ENCODE results near the gene NPPC.
"Not testable (repeated sequence)": the region's sequence is repeated elsewhere in the genome, so short reads cannot be mapped to it uniquely, and the experiment has no call there.

Gene NPPC

DNA sequence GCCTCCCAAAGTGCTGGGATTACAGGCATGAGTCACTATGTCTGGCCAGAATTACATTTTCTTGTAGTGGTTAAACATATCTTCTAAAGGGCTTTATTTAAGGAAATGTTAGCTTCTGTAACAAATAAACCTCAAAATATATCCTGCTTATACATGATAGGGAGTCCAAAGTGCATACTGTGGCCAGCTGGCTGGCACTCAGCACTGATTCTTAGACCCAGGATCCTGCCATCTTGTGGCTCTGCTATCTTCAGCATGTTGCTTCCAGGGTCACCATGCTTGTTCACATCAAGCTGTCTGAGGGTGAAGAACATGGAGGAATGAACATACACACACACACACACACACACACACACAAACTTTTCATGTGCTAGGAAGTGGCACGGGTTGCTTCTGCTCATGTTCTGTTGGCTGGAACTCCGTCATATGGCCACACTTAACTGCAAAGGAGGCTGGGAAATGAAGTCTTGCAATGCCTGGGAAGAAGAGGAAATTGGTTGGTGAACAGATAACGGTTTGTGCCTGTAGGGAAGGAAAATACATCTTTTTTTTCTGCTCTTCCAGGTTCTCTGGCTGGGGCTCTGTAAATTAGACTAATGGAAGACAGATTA lies 40.0 kb downstream of the NPPC start:
- DNase-seq (ENCODE audit: low read depth): no peak

DNA sequence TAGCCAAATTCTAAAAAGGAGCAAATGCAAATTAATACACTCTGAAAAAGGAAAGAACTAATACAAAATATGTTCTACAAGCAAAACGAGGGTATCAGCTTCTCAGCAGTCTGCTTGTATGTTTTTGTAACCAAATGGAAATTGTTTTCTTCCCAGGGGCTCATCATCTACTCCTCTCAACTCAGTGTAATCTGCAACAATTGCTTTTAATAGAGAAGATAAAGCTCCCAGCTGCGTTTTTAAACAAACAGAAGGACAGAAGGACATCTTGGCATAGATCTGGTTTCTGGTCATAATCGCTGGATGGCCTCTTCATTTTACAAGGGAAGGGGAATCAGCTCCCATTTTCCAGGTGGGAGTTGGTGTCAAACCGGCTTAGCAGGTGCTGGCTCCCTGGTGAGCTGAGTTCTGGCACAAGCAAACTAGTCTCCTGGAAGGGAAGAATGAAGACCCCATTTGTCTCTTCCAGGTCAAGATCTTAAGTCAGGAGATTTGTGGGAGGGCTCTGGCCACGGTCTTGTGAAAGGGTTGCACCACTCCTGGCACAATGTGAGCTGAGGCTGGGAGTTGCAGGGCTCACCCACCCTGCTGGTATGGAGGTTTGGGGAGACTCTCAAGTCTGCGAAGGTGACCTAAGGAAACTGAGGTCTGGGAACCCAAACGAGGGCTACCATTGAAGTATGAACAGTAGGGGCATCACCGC lies 41.6 kb downstream of the NPPC start:
- no peak for DNase-seq (ENCODE audit: low read depth)

DNA sequence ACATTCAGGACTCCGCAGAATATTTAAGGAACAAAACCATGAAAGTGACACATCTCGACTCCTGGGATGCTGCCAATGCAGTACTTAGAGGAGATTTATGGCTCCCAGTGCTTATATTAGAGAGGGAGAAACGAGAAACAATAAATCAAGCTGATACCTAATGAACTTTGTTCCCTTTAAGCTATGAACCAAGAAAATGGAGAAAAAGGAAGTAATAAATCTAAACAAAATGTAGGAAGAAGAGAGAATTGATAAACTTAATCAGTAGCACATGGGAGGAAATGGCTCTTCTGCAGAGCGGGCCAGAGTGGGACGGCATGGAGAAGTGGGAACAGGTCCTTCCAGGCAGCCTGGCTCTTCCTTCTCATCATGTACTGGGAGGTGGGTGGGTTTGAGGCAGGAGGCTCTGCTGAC lies 42.7 kb downstream of the NPPC start:
- no peak for DNase-seq (ENCODE audit: low read depth)

DNA sequence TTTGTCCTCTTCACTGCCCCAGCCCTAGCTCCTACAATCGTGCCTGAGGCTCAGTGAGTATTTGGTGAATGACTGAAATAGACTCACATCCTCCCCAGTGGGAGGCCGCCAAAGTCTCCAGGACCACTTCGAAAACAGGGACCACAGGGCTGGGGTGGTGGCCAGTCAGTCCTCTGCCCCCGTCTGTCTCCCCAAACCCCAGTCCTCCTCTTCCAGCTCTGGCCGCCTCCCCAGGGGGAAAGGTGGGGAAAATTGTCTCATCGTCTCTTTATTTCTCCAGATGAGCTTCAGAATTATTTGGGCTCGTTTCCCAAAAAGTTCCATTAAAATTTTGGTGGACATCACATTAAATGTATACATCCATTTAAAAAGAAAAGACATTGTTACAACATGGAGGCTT lies 43.5 kb downstream of the NPPC start:
- DNase-seq (ENCODE audit: low read depth): no peak

DNA sequence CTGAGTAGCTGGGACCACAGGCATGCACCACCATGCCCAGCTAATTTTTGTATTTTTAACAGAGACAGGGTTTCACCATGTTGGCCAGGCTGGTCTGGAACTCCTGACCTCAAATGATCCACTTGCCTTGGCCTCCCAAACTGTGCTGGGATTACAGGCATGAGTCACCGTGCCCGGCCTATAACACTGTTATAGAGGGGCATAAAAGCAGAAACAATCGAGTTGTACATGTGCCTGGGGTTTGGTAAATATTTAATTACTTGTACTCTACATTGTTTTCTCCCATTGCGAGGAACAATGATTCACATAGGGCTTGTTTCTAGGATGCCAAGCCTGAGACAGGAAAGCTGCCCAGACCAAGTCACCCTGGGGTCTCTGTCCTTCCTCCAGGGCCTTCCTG lies 45.8 kb downstream of the NPPC start:
- not testable (repeated sequence) for DNase-seq (ENCODE audit: low read depth)

- DNase-seq (ENCODE audit: low read depth): no peak
Observed at GRCh38 chr2:231879216-231879615, 47.0 kb downstream of the NPPC start.

DNA sequence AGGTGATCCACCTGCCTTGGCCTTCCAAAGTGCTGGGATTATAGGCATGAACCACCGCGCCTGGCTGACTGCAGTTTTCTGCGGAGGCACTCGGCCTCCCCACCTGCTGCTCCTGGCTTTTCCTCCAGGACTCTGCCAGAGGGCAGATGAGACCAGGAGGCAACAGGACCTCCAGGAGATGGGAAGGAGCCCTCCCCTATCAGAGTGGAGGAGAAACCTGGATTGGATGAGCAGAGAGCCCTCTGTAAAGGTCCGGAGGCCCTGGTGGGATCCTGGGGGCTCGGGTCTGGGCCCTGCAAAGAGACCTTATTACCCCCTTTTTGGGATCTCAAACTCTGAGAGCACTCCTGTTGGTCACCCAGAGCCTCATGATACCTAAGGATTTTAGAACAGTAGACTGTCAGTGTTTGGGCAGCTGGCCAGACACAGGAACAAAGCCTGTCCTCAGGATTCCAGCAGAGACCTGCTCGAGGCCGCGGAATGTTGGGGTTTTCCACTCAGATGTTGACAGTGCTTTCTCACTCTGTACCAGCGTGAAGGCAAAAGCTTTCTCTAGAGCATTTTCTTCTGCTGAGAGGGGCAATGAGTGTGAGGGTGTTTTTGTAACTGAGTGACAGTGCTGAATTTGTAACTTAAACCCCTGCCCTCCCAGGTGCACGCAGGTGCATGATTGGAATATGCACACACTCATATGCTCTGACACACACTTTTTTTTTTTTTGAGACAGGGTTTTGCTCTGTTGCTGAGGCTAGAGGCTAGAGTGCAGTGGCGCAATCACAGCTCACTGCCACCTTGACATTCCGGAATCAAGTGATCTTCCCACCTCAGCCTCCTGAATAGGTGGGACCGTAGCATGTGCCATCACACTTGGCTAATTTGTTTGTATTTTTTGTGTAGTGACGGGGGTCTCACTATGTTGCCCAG lies 48.4 kb downstream of the NPPC start:
- peak; percentile 35 for DNase-seq (ENCODE audit: low read depth)

- DNase-seq (ENCODE audit: low read depth): no peak
Observed at GRCh38 chr2:231874944-231875343, 51.3 kb downstream of the NPPC start.

Measured in non-pigmented ciliary epithelial cell (primary cell).